ENCODE data around the gene RPL27A. TPM values are rescaled to one million over a fixed set of nuclear protein-coding genes. Genes with fewer than 3 reads are reported as not detected.

Gene RPL27A
- total and polyA plus RNA-seq, 5 donors: 519 to 1,811 (median 707) TPM

- no peak overlapping the region for H3K4me3 ChIP-seq (ENCODE audit: low read length)
- ATAC-seq (no peak), DNase-seq (no peak)
- H3K27me3 ChIP-seq (ENCODE audit: control insufficient read depth, insufficient read depth): no peaks in the 10 kb centered on the region
- 88% methylated on average over 2 of the region's 2 CpGs for WGBS
- H3K27ac ChIP-seq (ENCODE audit: low read length): no peak overlapping the region
- intact Hi-C loops (cut with DNase I): no loop called here
- H3K9me3 ChIP-seq (ENCODE audit: control insufficient read depth, low read length): no peaks in the 10 kb centered on the region
- H3K4me1 ChIP-seq (ENCODE audit: control insufficient read depth, insufficient read depth, low read length): peaks cover 6% of the 10 kb centered on the region
These were observed 7.7 kb upstream of the RPL27A start for GRCh38 chr11:8674859-8675258.

DNA sequence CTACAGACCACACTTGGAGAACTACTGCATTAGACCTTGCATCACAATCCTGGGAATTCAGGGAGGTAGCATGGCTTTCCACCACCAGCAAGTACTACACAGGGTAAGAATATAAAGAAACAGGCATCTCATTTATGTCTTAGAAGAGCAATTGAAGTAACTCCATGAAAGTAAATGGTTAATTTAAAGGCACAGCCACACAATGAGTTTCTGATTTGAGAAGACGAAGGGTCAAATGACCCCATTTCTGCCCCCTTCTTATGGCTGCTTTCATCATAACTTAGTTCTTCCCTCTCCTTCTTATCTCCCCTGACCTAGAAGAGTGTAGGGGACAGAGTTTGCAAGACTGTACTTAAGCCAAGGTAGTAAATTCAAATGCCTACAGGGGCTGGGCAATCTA is 6.1 kb upstream of the RPL27A start:
- Histone ChIP-seq H3K9me3 (ENCODE audit: control insufficient read depth, low read length) (no peaks in the 10 kb centered on the region), H3K4me3 (ENCODE audit: low read length) (no peak overlapping the region), H3K4me1 (ENCODE audit: control insufficient read depth, insufficient read depth, low read length) (peaks cover 6% of the 10 kb centered on the region), H3K27ac (ENCODE audit: low read length) (no peak overlapping the region), H3K27me3 (ENCODE audit: control insufficient read depth, insufficient read depth) (no peaks in the 10 kb centered on the region)
- 84% methylated on average over 1 of the region's 1 CpG for WGBS
- DNase-seq (no peak), ATAC-seq (no peak)
- intact Hi-C loops (cut with DNase I): no loop called here

GRCh38 chr11:8679006-8679405 is 3.6 kb upstream of the RPL27A start:
- intact Hi-C loops (cut with DNase I): no loop called here
- DNase-seq: no peak
- ATAC-seq: no peak
- WGBS: 84% methylated on average over 1 of the region's 1 CpG
- H3K27ac ChIP-seq (ENCODE audit: low read length): no peak overlapping the region
- H3K4me3 ChIP-seq (ENCODE audit: low read length): no peak overlapping the region
- H3K9me3 ChIP-seq (ENCODE audit: control insufficient read depth, low read length): no peaks in the 10 kb centered on the region
- H3K27me3 ChIP-seq (ENCODE audit: control insufficient read depth, insufficient read depth): no peaks in the 10 kb centered on the region
- H3K4me1 ChIP-seq (ENCODE audit: control insufficient read depth, insufficient read depth, low read length): peaks cover 3% of the 10 kb centered on the region

DNA sequence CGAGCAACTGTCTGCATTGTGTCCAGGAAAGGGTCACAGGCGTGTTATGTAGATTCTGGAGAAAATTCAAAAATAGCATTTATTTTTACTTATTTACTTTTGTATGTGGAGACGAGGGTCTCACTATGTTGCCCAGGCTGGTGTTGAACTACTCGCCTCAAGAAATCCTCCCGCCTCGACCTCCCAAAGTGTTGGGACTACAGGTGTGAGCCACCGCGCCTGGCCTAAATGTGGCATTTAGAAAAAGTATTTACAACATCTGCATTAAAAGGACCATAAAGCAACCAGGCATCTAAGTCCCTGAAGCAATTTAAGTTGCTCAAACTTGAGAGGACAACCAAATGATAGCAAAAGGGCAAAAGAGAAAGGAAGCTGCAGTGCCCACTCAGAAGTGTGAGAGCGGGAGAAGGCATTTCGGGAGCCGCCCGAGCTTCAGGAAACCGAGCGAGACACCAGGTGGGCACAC is 722 bp upstream of the RPL27A start:
- H3K27ac ChIP-seq (ENCODE audit: low read length): peak overlapping the region; percentile 87
- H3K9me3 ChIP-seq (ENCODE audit: control insufficient read depth, low read length): no peaks in the 10 kb centered on the region
- intact Hi-C loops (cut with DNase I): no loop called here
- ATAC-seq (no peak), DNase-seq (no peak)
- peak overlapping the region; percentile 91 for H3K4me3 ChIP-seq (ENCODE audit: low read length)
- H3K27me3 ChIP-seq (ENCODE audit: control insufficient read depth, insufficient read depth): no peaks in the 10 kb centered on the region
- H3K4me1 ChIP-seq (ENCODE audit: control insufficient read depth, insufficient read depth, low read length): peaks cover 4% of the 10 kb centered on the region
- WGBS: 32% methylated on average over 14 of the region's 14 CpGs

DNA sequence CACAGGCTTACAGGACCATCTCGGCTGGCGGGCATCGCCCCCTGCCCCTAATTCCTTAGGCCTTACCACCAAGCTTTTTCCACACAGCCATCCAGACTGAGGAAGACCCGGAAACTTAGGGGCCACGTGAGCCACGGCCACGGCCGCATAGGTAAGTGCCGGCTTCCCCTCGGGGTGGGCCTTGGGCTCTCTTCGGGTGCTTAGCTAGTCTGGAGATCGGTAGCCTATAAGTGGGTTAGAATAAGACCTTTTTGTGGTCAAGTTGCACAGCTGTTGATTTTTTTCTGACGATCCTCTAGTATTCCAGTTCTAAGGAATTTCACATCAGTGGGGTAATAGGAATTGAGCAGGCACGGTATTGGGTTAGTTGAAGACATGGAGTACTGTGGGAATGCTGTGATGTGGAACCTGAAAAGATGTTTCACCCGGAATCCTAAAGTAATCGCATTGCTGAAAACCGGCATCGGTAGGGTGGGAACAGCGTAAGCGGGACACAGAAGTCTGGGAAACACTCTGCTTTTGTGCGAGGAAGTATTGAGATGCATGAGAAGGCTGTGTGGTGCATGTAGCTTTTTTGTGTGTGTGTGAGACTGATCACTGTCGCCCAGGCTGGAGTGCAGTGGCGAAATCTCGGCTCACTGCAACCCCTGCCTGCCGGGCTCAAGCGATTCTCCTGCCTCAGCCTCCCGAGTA is 669 bp downstream of the RPL27A start:
- Histone ChIP-seq H3K27ac (ENCODE audit: low read length) (peak overlapping the region; percentile 94), H3K4me3 (ENCODE audit: low read length) (peak overlapping the region; percentile 91), H3K4me1 (ENCODE audit: control insufficient read depth, insufficient read depth, low read length) (peaks cover 4% of the 10 kb centered on the region), H3K9me3 (ENCODE audit: control insufficient read depth, low read length) (no peaks in the 10 kb centered on the region), H3K27me3 (ENCODE audit: control insufficient read depth, insufficient read depth) (no peaks in the 10 kb centered on the region)
- intact Hi-C loops (cut with DNase I): no loop called here
- WGBS: 3% methylated on average over 27 of the region's 27 CpGs
- peak; percentile 9 to 20 for ATAC-seq
- DNase-seq: peak in 1 of 3 donors; percentile 65

DNA sequence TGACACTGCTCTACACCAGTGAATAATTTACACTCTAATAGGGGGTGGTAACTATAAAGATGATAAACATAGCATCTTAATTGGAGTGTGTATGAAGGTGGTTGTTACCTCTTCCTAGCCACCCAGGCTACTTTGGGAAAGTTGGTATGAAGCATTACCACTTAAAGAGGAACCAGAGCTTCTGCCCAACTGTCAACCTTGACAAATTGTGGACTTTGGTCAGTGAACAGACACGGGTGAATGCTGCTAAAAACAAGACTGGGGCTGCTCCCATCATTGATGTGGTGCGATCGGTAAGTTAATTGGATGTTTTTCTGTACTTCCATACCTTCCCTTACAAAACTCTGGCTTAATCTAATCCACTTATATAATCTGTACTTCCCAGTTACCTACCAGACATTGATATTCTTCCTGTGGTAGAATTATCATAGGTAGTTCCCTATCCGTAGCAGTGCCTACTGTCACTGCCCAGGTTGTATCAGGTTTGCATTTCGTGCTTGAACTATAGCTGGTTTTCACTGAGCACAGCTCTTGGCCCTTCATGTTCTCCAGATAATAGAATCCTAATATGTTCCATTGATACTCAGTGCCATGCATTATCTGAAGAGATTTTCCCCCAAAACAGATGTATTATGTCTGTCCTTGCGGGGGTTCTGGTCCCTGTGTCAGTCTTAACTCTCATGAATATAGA is 2.2 kb downstream of the RPL27A start:
- intact Hi-C loops (cut with DNase I): loop anchor here in 2 of 4 donors (5.0 kb wide), 2 partner anchors 123 to 278 kb away; partner anchors contain the start of gene TMEM9B (in 1 of the 2)
- no peak overlapping the region for H3K27ac ChIP-seq (ENCODE audit: low read length)
- H3K27me3 ChIP-seq (ENCODE audit: control insufficient read depth, insufficient read depth): no peaks in the 10 kb centered on the region
- ATAC-seq: no peak
- no peak for DNase-seq
- H3K4me3 ChIP-seq (ENCODE audit: low read length): no peak overlapping the region
- 85% methylated on average over 6 of the region's 6 CpGs for WGBS
- H3K4me1 ChIP-seq (ENCODE audit: control insufficient read depth, insufficient read depth, low read length): peaks cover 4% of the 10 kb centered on the region
- no peaks in the 10 kb centered on the region for H3K9me3 ChIP-seq (ENCODE audit: control insufficient read depth, low read length)

GRCh38 chr11:8685306-8685705 is 2.7 kb downstream of the RPL27A start:
- no peak for DNase-seq
- 74% methylated on average over 7 of the region's 7 CpGs for WGBS
- intact Hi-C loops (cut with DNase I): loop anchor here in 2 of 4 donors (5.0 kb wide), 2 partner anchors 122 to 277 kb away; partner anchors contain the start of gene TMEM9B (in 1 of the 2)
- no peak overlapping the region for H3K27ac ChIP-seq (ENCODE audit: low read length)
- H3K4me1 ChIP-seq (ENCODE audit: control insufficient read depth, insufficient read depth, low read length): peaks cover 4% of the 10 kb centered on the region
- ATAC-seq: no peak
- no peaks in the 10 kb centered on the region for H3K9me3 ChIP-seq (ENCODE audit: control insufficient read depth, low read length)
- H3K27me3 ChIP-seq (ENCODE audit: control insufficient read depth, insufficient read depth): no peaks in the 10 kb centered on the region
- no peak overlapping the region for H3K4me3 ChIP-seq (ENCODE audit: low read length)

GRCh38 chr11:8685820-8686219 is 3.2 kb downstream of the RPL27A start:
- intact Hi-C loops (cut with DNase I): loop anchor here in 2 of 4 donors (2.0 to 5.0 kb wide), 3 partner anchors 121 to 276 kb away; partner anchors contain the start of gene TMEM9B (in 1 of the 2)
- no peaks in the 10 kb centered on the region for H3K27me3 ChIP-seq (ENCODE audit: control insufficient read depth, insufficient read depth)
- no peak overlapping the region for H3K4me3 ChIP-seq (ENCODE audit: low read length)
- no peaks in the 10 kb centered on the region for H3K9me3 ChIP-seq (ENCODE audit: control insufficient read depth, low read length)
- DNase-seq (no peak), ATAC-seq (no peak)
- WGBS: 76% methylated on average over 2 of the region's 2 CpGs
- H3K4me1 ChIP-seq (ENCODE audit: control insufficient read depth, insufficient read depth, low read length): peaks cover 4% of the 10 kb centered on the region
- no peak overlapping the region for H3K27ac ChIP-seq (ENCODE audit: low read length)

- no peak for ATAC-seq
- H3K9me3 ChIP-seq (ENCODE audit: control insufficient read depth, low read length): no peaks in the 10 kb centered on the region
- DNase-seq: no peak
- intact Hi-C loops (cut with DNase I): loop anchor here in 2 of 4 donors (2.0 to 5.0 kb wide), 3 partner anchors 121 to 276 kb away; partner anchors contain the start of gene TMEM9B (in 1 of the 2)
- H3K4me3 ChIP-seq (ENCODE audit: low read length): no peak overlapping the region
- 88% methylated on average over 7 of the region's 7 CpGs for WGBS
- no peaks in the 10 kb centered on the region for H3K27me3 ChIP-seq (ENCODE audit: control insufficient read depth, insufficient read depth)
- no peak overlapping the region for H3K27ac ChIP-seq (ENCODE audit: low read length)
- H3K4me1 ChIP-seq (ENCODE audit: control insufficient read depth, insufficient read depth, low read length): peaks cover 4% of the 10 kb centered on the region
These were observed 3.7 kb downstream of the RPL27A start for GRCh38 chr11:8686325-8686724.

GRCh38 chr11:8688414-8689362 is 6.1 kb downstream of the RPL27A start:
- DNase-seq: peak; percentile 96 to 98 (median 98)
- 3% methylated on average over 56 of the region's 56 CpGs for WGBS
- peak; percentile 97 to 99 for ATAC-seq
- Histone ChIP-seq H3K4me1 (ENCODE audit: control insufficient read depth, insufficient read depth, low read length) (peaks cover 4% of the 10 kb centered on the region), H3K27me3 (ENCODE audit: control insufficient read depth, insufficient read depth) (no peaks in the 10 kb centered on the region), H3K4me3 (ENCODE audit: low read length) (peak overlapping the region; percentile 79), H3K9me3 (ENCODE audit: control insufficient read depth, low read length) (no peaks in the 10 kb centered on the region), H3K27ac (ENCODE audit: low read length) (peak overlapping the region; percentile 95)
- intact Hi-C loops (cut with DNase I): loop anchor here in 3 of 4 donors (2.0 to 5.0 kb wide), 3 partner anchors 119 to 274 kb away; partner anchors contain the start of gene TMEM9B (in 1 of the 3)
